Smooth muscle cell (in vitro differentiated cells): ENCODE measurements around the gene NFKB2. TPM values are rescaled to one million over a fixed set of nuclear protein-coding genes. Genes with fewer than 3 reads are reported as not detected.

Experiments
- DNase-seq: peaks from one replicate; lab custom pipeline; 2025; ENCODE audit not compliant: unreplicated experiment; lab: John Stamatoyannopoulos, UW
- H2AFZ ChIP-seq: fragments of 200-600 bp; sonication (generic); 2 replicates; pipeline ENCODE4 v1.6.0; 2016; ENCODE audit warnings: antibody characterized with exemption, low read depth, mild to moderate bottlenecking
- H3F3A ChIP-seq: fragments of 200-600 bp; sonication (generic); 2 replicates; pipeline ENCODE4 v1.6.0; 2017; ENCODE audit warnings: antibody characterized with exemption, low read depth
- H3K27ac ChIP-seq: fragments of 200-600 bp; sonication (generic); 2 replicates; pipeline ENCODE4 v1.5.1; 2016; ENCODE audit warnings: low read depth, mild to moderate bottlenecking
- H3K27me3 ChIP-seq: fragments of 200-600 bp; sonication (generic); 2 replicates; pipeline ENCODE4 v1.6.1; 2016; ENCODE audit warnings: low read depth, mild to moderate bottlenecking
- H3K36me3 ChIP-seq: fragments of 200-600 bp; sonication (generic); 2 replicates; pipeline ENCODE4 v1.5.1; 2016; ENCODE audit warnings: low read depth
- H3K4me1 ChIP-seq: fragments of 200-600 bp; sonication (generic); 2 replicates; pipeline ENCODE4 v1.5.1; 2016; ENCODE audit warnings: low read depth
- H3K4me2 ChIP-seq: fragments of 200-600 bp; sonication (generic); 2 replicates; pipeline ENCODE4 v1.6.0; 2016; ENCODE audit warnings: mild to moderate bottlenecking
- H3K4me3 ChIP-seq: fragments of 200-600 bp; sonication (generic); 2 replicates; pipeline ENCODE4 v1.5.1; 2016; ENCODE audit warnings: mild to moderate bottlenecking
- H3K79me2 ChIP-seq: fragments of 200-600 bp; sonication (generic); 2 replicates; pipeline ENCODE4 v1.6.0; 2016; ENCODE audit warnings: low read depth, mild to moderate bottlenecking
- H3K9ac ChIP-seq: fragments of 200-600 bp; sonication (generic); 2 replicates; pipeline ENCODE4 v1.6.0; 2016; ENCODE audit warnings: low read depth
- H3K9me3 ChIP-seq: fragments of 200-600 bp; sonication (generic); replicated peaks from 2 replicates; pipeline ENCODE4 v1.5.1; 2016; ENCODE audit warnings: low read depth
- H4K20me1 ChIP-seq: fragments of 200-600 bp; sonication (generic); 2 replicates; pipeline ENCODE4 v1.6.0; 2016; ENCODE audit warnings: low read depth
- WGBS: methylation state at CpG from one replicate; pipeline ENCODE4 v1.1.7; 2016; ENCODE audit warnings: low lambda C conversion rate; 5-methylcytosine and 5-hydroxymethylcytosine counted together
- microRNA counts: library from miRNA; unstranded; fragments of <30 nt; microRNA quantifications from one replicate; lab custom pipeline; 2016
- microRNA-seq: library from miRNA; unstranded; fragments of <30 nt; microRNA quantifications from one replicate; pipeline ENCODE4, GENCODE V29; 2016; ENCODE audit warnings: borderline number of aligned reads
- polyA plus RNA-seq: library from polyadenylated mRNA; unstranded; fragments of >200 nt; fragmentation: Nextera tagmentation; extraction: Ambion mirVana; gene quantifications from 2 replicates; pipeline ENCODE4 v1.2.1, GENCODE V29; 2016
- small RNA-seq: library from RNA; depleted of rRNA; stranded (forward); fragments of <200 nt; gene quantifications from one replicate; pipeline ENCODE3, GENCODE V24; 2014
- total RNA-seq: library from RNA; depleted of rRNA; stranded (reverse); fragments of >200 nt; gene quantifications from 2 replicates; pipeline ENCODE4 v1.2.3, GENCODE V29; 2014
- TF ChIP-seq, protein P1 (sequence below): fragments of 200-600 bp; sonication (generic); IDR thresholded peaks from 2 replicates; pipeline ENCODE4 v1.5.1; 2017; ENCODE audit warnings: borderline replicate concordance, mild to moderate bottlenecking, antibody characterized with exemption; ENCODE audit not compliant: insufficient read depth, poor library complexity, severe bottlenecking

Gene NFKB2
- total and polyA plus RNA-seq, 2 experiments from 2014 or later, result 32.6 to 38.1 TPM

DNA sequence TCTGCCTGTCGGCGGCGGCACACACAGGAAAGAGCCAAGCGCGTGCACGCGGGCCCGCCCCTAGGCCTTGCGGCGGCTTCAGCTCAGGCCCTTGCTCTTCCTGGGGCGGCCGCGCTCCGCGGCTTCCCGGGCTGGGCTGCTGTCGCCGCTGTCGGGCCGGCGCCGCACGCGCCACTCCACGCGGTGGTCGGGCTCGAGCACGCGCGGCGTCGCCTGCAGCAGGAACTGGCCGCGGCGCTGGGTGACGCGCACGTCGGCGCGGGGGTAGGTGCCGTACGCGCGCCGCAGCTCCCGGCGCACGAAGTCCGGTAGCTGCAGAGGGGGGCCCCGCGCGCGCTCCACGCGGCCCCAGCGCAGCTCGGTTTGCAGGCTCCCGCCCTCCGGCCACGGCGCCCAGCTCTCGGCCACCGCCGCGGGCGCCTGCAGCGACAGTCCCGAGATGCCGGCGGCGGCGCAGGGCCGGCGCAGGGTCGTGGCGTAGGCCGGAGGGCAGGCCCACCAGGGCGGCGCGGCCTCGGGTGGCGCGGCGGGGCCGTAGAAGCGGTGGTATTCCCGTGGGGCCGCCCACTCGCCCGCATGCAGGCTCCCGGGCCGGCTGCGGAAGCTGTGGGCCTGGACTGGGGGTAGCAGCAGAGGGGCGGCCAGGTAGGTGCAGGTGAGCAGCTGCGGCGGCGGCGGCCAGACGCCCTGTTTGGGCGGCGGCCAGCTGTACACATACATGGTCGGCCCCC, 55.0 kb downstream of the NFKB2 start:
- Histone ChIP-seq H3K9me3 (no peaks in the 10 kb centered on the region), H3K4me2 (peak overlapping the region; percentile 98), H3K9ac (peak overlapping the region; percentile 47), H3K36me3 (no peaks in the 10 kb centered on the region), H2AFZ (peak overlapping the region; percentile 39), H3K27ac (peak overlapping the region; percentile 31), H4K20me1 (peaks cover 6% of the 10 kb centered on the region), H3F3A (peaks cover 15% of the 10 kb centered on the region), H3K4me3 (peak overlapping the region; percentile 76), H3K27me3 (no peaks in the 10 kb centered on the region), H3K79me2 (no peaks in the 10 kb centered on the region), H3K4me1 (peaks cover 21% of the 10 kb centered on the region)
- DNase-seq, result peak; percentile 21
- WGBS, result under 1% methylated on average over 92 of the region's 104 CpGs
- TF ChIP-seq, protein P1, sequence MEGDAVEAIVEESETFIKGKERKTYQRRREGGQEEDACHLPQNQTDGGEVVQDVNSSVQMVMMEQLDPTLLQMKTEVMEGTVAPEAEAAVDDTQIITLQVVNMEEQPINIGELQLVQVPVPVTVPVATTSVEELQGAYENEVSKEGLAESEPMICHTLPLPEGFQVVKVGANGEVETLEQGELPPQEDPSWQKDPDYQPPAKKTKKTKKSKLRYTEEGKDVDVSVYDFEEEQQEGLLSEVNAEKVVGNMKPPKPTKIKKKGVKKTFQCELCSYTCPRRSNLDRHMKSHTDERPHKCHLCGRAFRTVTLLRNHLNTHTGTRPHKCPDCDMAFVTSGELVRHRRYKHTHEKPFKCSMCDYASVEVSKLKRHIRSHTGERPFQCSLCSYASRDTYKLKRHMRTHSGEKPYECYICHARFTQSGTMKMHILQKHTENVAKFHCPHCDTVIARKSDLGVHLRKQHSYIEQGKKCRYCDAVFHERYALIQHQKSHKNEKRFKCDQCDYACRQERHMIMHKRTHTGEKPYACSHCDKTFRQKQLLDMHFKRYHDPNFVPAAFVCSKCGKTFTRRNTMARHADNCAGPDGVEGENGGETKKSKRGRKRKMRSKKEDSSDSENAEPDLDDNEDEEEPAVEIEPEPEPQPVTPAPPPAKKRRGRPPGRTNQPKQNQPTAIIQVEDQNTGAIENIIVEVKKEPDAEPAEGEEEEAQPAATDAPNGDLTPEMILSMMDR, result no peak

DNA sequence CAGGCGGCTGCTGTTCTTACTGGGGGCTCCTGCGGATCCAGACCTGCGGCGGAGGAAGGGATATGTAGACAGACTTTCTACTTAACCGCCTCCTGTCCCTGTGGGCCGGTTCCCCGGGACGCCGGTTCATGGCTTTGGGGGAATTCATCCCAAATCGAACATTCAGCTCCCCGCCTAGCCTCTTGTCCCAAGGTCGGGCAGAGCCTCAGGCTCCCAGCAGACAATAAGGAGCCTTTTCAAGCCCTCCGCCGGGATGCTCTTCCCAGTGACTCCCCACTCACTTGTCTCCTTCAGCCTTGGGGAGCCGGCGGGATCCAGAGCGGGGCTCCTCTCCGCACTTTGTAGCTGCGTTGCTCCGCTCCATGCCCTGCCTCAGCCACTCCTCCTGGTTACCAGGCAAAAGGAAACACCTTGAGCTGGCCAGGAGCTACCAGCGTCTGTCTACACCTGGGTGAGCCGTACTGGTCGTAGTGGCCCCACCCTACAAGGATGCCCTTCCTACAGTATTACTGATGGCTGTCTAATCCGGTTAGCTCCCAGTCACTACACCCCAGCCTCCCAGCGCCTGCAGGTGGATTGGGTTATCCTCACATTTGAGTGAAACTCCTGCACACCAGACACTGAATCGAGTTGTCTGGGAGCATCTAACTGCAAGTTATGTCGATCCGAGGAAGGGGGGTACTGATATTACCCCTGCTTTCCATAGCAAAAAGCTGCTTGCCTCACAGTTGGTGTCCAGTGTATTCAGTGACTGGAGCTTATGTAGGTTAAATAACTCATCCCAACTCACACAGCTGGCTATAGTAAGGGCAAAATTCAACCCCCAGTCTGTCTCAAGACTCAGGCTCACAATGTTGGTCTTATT, 55.8 kb downstream of the NFKB2 start, which contains the start of gene C10orf95:
Gene C10orf95, minus strand, starts transcription at position 439 of the 865 bp plus-strand sequence. CDS start 450 bp downstream, outside the sequence.
- peak within 1 kb of the TSS; percentile 47 for H3K9ac ChIP-seq
- TF ChIP-seq, protein P1, result no peak

More for the DNA sequence above, 55.8 kb downstream of the NFKB2 start, which contains the start of gene C10orf95:
- Histone ChIP-seq H3K4me2 (peak within 1 kb of the TSS; percentile 98), H3K9me3 (no peaks in the 10 kb centered on the region), H3F3A (peaks cover 22% of the 10 kb centered on the region), H3K79me2 (no peaks in the 10 kb centered on the region), H2AFZ (no peak within 1 kb of the TSS), H4K20me1 (peaks cover 6% of the 10 kb centered on the region), H3K4me3 (peak within 1 kb of the TSS; percentile 76), H3K4me1 (peaks cover 21% of the 10 kb centered on the region), H3K36me3 (no peaks in the 10 kb centered on the region), H3K27me3 (no peaks in the 10 kb centered on the region), H3K27ac (peak within 1 kb of the TSS; percentile 77)
- no peak for DNase-seq
- 32% methylated on average over 28 of the region's 28 CpGs for WGBS

MicroRNA genes within 50 kb of the gene (microRNA counts, 767-probe panel; counts per million panel counts)
- microRNA hsa-miR-146b-3p (lab: Ali Mortazavi, UCI) (183 counts per million), microRNA hsa-miR-146b-5p (lab: Ali Mortazavi, UCI) (183 counts per million)

Small RNA genes lying within 50 kb of the gene (microRNA-seq; reads per million reads assigned to microRNA genes)
- 6,260 reads per million, percentile 92 among the genes with 10 or more reads in this experiment for gene MIR146B

Small RNA genes lying within 50 kb of the gene (small RNA-seq; reads per million reads assigned to genes)
- gene MIR146B, result 10,417 reads per million, percentile 100 among the genes with 10 or more reads in this experiment

Other genes starting within 250 kb of the NFKB2 start
- 41.2 and 50.5 TPM in 2 replicates for gene NOLC1, start 243.3 kb upstream of the NFKB2 start, total RNA-seq
- 44.4 and 46.6 TPM in 2 replicates for gene NOLC1, start 243.3 kb upstream of the NFKB2 start, polyA plus RNA-seq
- 0.63 and 1.5 TPM in 2 replicates for gene ELOVL3, start 169.4 kb upstream of the NFKB2 start, total RNA-seq
- 1.1 and 1.2 TPM in 2 replicates for gene ELOVL3, start 169.4 kb upstream of the NFKB2 start, polyA plus RNA-seq
- gene PITX3, start 154.2 kb upstream of the NFKB2 start, total RNA-seq, result not detected in 2 replicates
- gene PITX3, start 154.2 kb upstream of the NFKB2 start, polyA plus RNA-seq, result 2.0 TPM in 2 replicates
- gene GBF1, start 150.2 kb upstream of the NFKB2 start, total RNA-seq, result 53.5 and 56.4 TPM in 2 replicates
- gene GBF1, start 150.2 kb upstream of the NFKB2 start, polyA plus RNA-seq, result 44.4 and 52.8 TPM in 2 replicates
- gene PSD, start 23.1 kb downstream of the NFKB2 start, total RNA-seq, result 4.1 and 29.1 TPM in 2 replicates
- gene PSD, start 23.1 kb downstream of the NFKB2 start, polyA plus RNA-seq, result 31.6 and 33.5 TPM in 2 replicates
- gene FBXL15, start 25.1 kb downstream of the NFKB2 start, total RNA-seq, result 8.2 and 14.1 TPM in 2 replicates
- 27.9 and 29.0 TPM in 2 replicates for gene FBXL15, start 25.1 kb downstream of the NFKB2 start, polyA plus RNA-seq
- 24.7 and 40.9 TPM in 2 replicates for gene CUEDC2, start 36.9 kb downstream of the NFKB2 start, total RNA-seq
- gene CUEDC2, start 36.9 kb downstream of the NFKB2 start, polyA plus RNA-seq, result 111 and 112 TPM in 2 replicates
- 0.09 TPM in 1 of 2 replicates, not detected in the other for gene C10orf95, start 55.8 kb downstream of the NFKB2 start, total RNA-seq
- gene C10orf95, start 55.8 kb downstream of the NFKB2 start, polyA plus RNA-seq, result 0.62 and 0.80 TPM in 2 replicates
- gene ACTR1A, start 107.0 kb downstream of the NFKB2 start, total RNA-seq, result 144 and 146 TPM in 2 replicates
- gene ACTR1A, start 107.0 kb downstream of the NFKB2 start, polyA plus RNA-seq, result 115 and 149 TPM in 2 replicates
- 8.5 and 8.9 TPM in 2 replicates for gene SUFU, start 108.3 kb downstream of the NFKB2 start, total RNA-seq
- gene SUFU, start 108.3 kb downstream of the NFKB2 start, polyA plus RNA-seq, result 17.2 and 17.3 TPM in 2 replicates
- gene TRIM8, start 248.8 kb downstream of the NFKB2 start, total RNA-seq, result 64.1 and 78.8 TPM in 2 replicates
- 77.8 and 78.0 TPM in 2 replicates for gene TRIM8, start 248.8 kb downstream of the NFKB2 start, polyA plus RNA-seq